Muscle of leg (tissue), 9 donors: Measurements from ENCODE around the gene TMEM185B. TPM values are rescaled to one million over a fixed set of nuclear protein-coding genes. Genes with fewer than 3 reads are reported as not detected.

Experiments used
- polyA plus RNA-seq, 8 donors: library from polyadenylated mRNA; unstranded; fragments of 120-200 nt; gene quantifications; one replicate each; pipeline versions ENCODE4 v1.2.1 to v1.2.3, GENCODE V29; 2013; ENCODE audit warnings: inconsistent platforms in 1 of 8, low replicate concordance in 1 of 8; ENCODE audit not compliant: insufficient read length in 8 of 8, insufficient read depth in 1 of 8
- total RNA-seq: library from RNA; stranded (reverse); fragments of 120-200 nt; gene quantifications from one replicate; pipeline ENCODE4 v1.2.4, GENCODE V29; 2013

Gene TMEM185B
- total and polyA plus RNA-seq, 9 donors, result 8.9 to 17.3 (median 14.9) TPM

Other genes with a start within 250 kb of the TMEM185B start
- 22.7 TPM for gene EPB41L5, start 210.3 kb downstream of the TMEM185B start, total RNA-seq
- gene EPB41L5, start 210.3 kb downstream of the TMEM185B start, polyA plus RNA-seq, result 10 to 100 TPM; 10.3 to 18.2 (median 12.7) TPM
- 42.4 TPM for gene RALB, start 29.5 kb upstream of the TMEM185B start, total RNA-seq
- gene RALB, start 29.5 kb upstream of the TMEM185B start, polyA plus RNA-seq, result 10 to 100 TPM; 48.4 to 73.0 (median 59.8) TPM
- 0.44 TPM for gene INHBB, start 122.7 kb upstream of the TMEM185B start, total RNA-seq
- 1 to 10 TPM in 1 of 8 donors, under 1 TPM in 7; 0.24 to 1.2 (median 0.43) TPM for gene INHBB, start 122.7 kb upstream of the TMEM185B start, polyA plus RNA-seq